ENCODE results near the gene PTPRK.
A peak's percentile ranks its signal among the peaks of the same experiment; 100 is the strongest.

Gene PTPRK

DNA sequence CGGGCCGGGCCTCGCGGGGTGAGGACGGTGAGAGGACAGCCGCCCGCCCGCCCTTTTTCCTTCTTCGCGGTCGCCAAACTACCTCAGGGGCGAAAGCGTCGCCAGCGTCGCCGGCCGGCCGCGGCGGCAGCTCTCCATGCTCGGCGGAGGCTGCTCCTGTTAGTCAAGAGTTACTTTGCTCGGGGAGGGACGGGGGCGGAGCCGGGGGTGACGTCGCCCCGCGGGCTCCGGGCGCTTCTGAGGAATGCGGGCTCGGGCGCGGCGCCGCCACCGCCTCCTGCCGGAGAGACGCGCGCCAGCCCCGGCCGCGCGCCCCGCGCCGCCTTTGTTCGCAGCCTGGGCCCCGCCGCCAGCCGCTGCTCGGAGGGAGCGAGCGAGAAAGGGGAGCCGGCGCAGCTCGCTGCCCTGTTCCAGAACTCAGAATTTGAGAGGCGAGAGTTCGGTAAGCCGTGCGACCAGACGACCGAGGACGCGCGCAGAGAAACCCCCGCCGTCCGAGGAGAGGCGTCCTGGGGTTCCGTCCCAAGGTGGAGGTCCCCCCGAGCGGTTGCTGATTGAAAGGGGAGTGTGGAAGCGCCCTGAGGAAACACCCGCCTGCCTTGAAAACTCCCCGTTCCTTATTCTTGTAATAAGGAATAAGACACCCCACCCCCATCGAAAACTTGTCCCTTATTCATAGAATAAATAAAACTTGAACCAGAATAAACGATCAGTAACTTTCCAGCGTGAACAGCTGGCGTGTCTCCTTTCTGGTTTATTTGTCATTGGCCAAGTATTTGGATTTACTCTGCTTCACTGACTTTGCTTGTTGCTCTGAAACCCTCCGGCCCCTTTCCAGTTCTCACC, at the start of gene PTPRK:
Gene PTPRK, minus strand, starts transcription at position 164 of the 846 bp plus-strand sequence. CDS start 241 bp downstream, outside the sequence.
- peak; percentile 77 for DNase-seq

DNA sequence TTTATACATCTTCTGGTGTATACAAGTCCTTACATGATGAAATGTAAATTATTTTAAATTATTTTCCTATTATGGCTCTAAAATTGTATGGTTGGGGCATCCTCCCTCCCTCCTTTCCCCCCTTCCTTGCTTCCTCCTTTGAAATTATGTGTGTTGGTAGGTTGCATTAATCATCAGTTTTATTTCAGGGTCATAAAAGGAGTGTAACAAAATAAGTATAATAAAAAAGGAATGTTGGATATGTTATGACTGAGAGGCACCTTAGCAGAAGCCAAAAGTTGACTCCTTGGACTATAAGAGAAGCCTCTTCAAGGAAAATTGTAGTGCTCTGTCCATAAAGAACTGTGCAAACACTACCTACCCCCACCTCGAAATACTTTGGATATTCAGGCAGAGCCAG, 46.6 kb upstream of the PTPRK start:
- no peak for DNase-seq

GRCh38 chr6:128560966-128561365, 40.6 kb upstream of the PTPRK start:
- DNase-seq, result no peak

DNA sequence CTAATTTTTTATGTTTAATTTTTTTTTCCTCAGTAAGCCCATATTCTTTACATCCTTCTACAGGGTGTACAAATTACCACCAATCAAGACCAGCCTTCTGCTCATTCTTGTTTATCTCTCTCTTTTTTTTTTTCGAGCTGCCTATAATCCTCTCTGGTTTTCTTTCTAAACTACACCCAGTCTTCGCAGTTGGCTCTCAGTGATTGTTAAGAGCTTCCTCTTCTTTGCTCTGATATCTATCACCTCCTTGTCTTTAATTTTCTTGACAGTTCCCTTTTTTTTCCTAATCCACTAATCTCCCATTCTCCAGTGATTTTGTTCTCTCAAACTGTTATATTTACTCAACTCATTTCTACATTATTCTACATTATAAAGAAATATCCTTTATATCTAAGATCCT, 38.5 kb upstream of the PTPRK start:
- no peak for DNase-seq

GRCh38 chr6:128558021-128558420, 37.6 kb upstream of the PTPRK start:
- DNase-seq, result no peak

- no peak for DNase-seq
Observed at GRCh38 chr6:128557081-128557480, 36.7 kb upstream of the PTPRK start.

DNA sequence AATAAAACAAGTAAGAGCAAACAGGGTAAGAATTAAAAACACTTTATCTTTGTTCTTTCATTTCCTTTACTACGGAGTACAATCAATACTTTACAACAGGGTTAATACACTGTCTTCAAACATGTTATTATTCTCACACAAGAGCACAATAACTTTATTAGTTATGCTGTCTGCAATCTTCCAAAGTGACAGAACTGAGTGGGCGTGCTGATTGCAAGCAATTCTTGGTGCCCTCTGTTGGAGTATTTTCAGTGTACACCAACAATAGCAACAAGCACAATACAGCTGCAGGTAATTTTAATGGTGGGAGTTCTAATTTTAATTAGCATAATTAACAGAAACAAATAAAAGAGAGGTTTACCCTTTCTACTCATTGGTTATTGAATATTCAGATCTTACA, 33.9 kb upstream of the PTPRK start:
- DNase-seq, result no peak

DNA sequence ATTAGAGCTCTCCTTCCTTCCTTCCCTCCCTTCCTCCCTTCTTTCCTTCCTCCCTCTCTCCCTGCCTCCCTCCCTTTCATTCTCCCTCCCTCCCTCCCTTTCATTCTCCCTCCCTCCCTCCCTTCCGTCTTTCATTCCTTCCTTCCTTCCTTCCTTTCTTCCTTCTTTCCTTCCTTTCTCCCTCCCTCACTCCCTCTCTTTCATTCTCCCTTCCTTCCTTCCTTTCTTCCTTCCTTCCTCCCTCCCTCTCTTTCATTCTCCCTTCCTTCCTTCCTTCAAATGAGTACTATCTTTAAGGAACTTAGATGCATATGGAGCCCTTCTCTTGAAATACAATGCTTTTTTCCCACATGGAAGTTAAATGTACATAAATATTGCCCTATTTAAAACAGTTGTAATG, 20.9 kb upstream of the PTPRK start:
- DNase-seq, result no peak

DNA sequence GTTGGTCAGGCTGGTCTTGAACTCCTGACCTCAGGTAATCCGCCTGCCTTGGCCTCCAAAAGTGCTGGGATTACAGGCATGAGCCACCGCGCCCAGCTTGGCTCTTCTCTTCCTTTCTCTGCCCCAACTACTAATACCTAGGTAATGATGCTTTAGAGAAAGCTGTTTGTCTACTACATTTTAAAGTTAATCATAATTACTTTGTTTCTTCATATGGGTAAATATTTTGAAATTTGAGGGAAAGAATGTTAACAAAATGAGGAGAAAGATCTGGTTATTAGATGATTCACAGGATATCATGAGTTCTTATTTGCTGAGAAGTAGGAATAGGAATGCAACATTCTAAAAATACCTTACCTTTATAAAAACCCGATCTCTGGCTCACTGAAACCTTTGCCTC, 18.4 kb upstream of the PTPRK start:
- no peak for DNase-seq

DNA sequence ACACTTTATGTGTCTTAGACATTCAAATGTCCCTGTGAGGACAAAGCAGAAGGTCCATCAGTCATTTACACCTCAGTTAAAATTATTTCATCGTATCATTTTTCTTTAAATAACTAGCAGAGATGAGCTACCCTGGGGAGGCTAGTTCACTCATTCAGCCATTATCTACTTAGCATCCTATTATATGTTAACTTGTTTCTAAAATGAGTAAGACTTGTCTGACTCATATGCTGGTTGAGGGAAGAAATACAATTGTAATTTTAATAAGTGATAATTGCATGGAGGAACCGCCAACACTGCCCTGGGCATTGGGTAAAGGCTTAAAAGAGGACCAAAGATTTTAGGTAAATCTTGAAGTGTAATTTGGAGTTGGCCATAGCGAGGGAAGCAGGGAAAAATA, 12.4 kb upstream of the PTPRK start:
- no peak for DNase-seq

DNA sequence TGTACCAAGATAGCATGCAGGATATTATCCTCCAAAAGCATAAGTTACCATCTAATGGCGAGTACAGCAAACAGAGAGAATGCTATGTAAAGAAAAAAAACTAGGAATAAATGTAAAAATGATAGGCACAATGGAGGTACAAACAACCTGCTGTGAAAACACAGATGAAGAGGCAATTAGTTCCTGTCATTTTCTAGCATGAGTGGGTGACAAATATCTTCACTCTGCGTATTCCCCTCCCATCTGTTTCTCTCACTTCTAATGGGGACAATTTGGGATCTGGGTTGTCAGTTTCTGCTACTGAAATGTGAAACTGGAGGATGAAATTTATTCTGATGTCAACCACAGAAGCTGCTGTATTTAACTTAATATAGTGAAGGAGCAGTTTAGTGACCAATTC, 11.7 kb upstream of the PTPRK start:
- DNase-seq, result no peak

DNA sequence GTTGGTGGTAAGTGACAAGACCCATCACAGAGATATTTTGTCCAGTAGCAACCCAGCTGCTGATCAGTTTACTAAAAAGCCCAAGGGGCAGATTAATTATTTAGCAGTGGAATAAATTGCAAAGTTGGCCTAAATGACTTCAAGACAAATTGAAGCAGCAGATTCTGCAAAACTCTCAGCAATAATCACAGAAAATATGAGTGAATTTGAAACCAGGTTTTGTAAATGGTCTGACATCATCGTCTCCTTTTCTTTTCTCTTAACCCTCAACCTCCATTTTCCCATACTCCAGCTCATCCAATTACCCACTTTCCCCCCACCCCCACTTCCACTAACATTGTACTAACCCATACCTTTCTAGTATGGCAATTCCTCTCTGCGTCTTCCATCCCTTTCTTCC, 11.3 kb upstream of the PTPRK start:
- DNase-seq, result no peak

- no peak for DNase-seq
Observed at GRCh38 chr6:128528241-128528640, 7.8 kb upstream of the PTPRK start.

DNA sequence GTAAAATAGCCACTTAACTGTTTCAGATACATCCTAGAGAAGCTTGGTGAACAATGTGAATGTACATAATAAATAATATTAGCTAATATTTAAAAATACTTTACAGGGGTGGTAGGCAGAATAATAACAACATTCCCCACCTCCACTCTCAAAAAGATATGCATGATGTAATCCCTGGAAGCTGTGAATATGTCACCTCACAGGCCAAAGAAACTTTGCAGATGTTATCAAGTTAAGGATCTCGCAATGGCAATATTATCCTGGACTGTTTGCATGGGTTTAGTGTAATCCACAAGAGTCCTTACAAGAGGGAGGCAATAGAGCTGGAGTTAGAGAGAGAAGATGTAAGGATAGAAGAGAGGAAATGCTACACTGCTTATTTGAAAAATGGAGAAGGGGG, 7.0 kb upstream of the PTPRK start:
- DNase-seq, result no peak

DNA sequence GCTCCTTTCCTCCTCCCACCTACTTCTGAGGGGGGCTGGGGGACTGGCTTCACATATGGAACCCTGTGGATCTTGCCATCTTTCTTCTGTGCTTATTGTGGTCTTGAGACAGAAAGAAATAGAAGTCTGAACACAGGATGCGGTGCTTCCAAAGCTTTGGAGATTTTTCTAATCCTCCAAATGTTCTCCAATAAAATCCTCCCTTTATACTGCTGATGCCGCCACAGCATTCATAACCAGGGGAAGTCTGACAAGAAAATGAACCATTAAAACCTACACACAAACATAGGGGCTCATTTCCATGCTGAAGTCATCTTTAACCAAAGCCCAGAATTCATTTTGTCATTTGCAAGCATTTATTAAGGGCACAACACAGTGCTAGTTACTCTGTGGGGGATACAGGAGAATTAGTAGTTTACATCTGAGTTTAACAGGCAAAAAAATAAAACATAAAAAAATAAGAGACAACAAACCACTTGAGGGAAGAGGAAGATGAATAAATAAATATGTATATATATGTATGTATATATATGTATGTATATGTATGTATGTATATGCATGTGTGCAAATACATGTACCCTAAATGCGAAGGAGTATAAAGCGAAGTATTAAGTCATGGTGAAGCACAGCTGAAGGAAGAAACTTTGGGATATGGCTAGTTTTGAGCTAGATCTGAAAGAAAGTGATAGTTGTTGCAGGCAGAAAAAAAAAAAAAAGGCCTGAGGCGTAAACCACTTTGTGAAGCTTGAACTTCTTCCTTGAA, 5.9 kb upstream of the PTPRK start:
- DNase-seq, result no peak

DNA sequence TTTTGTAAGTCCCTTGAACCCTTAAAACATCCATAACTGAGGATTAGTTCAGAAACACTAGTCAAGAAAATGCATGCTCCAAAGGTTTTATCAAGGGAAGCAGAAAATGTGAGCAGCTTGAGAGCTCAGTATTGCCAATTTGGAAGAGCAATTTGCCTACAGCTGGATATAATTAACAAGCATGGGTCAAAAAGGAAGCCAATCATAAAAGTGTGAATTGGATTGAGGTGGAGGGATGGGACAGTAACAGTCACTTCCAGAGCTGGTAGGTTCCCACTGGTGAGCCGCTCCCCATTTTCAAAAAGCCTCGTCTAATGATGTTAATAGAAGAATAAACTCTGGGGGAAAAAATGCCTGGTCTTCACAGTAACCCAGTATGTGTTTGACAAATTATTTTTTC, 5.0 kb upstream of the PTPRK start:
- DNase-seq, result no peak

- no peak for DNase-seq
Observed at GRCh38 chr6:128521282-128521632, 858 bp upstream of the PTPRK start.

DNA sequence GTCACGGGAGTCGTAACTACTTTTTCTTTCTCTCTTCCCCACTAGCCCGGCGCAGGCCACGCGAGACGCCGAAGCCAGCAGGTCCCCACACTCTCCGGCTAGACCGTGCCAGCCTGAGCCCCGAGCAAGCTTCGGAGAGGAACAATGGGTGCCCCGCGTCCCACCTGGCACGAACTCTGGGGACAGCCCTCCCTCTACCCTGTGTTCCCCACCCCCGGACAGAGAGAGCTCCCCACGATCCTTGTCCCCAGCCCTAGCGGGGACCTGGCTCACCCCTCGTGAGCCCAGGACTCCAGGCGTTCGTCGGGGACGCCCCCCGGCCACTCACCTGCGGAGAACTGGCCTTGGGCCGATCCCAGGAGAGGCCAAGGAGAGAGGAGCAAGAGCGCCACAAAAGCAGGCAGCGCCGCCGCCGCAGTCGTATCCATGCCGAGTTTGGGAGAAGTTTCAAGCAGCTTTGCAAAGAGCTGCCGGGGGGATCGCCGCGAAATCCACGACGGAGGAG, 416 bp downstream of the PTPRK start:
- peak; percentile 14 for DNase-seq

DNA sequence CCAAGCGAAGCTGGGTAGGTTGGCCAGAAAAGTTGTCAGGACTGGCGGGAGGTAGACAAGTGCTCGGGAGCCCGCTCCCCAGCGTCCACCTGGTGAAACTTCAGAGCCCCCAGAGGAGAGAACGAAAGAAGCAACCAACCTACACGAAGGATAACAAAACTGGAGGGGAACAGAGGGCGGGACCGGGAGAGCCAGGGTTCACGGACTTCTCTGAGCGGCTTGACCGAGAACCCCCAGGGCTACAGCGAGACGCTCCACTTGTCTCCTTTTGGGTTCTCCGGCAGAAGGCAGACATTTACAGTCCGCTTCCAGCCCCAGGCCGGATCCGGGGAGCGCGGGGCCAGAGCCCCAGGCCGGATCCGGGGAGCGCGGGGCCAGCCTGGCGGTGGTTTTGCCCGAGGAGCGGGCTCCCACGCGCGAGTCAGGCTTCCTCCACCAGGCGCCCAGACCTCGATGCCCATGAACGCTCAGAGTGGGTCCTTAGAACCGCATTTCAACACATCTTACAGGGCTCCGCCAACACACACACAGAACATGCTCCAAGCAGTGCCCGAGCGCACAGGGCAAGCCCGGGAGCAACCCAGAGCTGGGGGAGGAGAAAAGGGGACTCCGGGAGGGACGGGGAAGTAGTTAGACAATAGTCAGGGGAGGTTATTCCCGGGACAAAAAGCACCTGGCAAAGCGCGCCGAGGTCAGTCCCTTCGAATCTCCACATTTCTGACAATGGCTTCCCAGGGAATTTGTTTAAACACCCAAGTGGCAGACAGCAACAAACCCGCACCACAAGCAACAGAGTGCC, 1.1 kb downstream of the PTPRK start:
- peak; percentile 8 for DNase-seq

- DNase-seq, result no peak
Observed at GRCh38 chr6:128518434-128519131, 1.8 kb downstream of the PTPRK start.

DNA sequence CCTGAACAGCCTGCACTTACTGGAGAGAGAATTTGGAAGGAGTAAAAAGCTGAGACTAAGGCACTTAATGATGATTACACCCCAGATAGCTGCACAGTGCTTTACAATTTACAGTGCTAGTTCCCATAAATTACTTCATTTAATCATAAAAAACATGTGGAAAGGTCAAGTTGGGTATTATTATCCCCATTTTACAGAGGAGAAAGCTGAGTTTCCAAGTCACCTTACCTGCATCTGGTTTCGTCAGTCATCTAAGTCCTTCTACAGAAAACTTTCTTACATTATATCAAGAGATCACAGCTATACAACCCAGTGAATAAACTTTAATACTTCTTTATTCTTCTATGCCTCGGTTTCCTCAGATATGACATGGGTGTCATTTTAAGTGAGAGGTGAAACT, 3.3 kb downstream of the PTPRK start:
- DNase-seq, result no peak

DNA sequence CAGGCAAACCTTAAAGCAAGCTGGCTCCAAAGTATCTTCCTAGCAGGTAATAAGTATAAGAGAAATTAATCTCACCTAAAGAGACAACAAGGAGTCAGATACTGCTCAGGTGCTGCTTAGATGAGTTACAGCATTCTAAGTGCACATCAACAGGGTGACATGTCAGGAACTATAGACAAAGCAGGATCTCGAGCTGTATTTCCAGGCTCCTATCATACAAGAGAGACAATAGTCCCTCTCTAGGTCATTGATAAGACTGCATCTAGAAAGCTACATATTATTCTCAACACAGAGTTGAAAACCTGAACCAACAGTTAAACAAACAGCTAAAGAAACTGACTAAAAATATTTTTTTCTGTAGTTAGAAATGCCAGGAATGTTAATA, 3.9 kb downstream of the PTPRK start:
- DNase-seq, result no peak
